Keratinocyte (primary cell): ENCODE data around the gene GALNT9. TPM values are rescaled to one million over a fixed set of nuclear protein-coding genes. Genes with fewer than 3 reads are reported as not detected.

ENCODE experiments used
- DNase-seq: peaks from one replicate; pipeline ENCODE4 v3.0.0-alpha.2; 2011; ENCODE audit warnings: low read depth, missing footprints, low spot score
- FAIRE-seq: peaks from 2 replicates; lab custom pipeline; 2011; peaks lifted over from hg19 to GRCh38; lab: Jason Lieb, UNC
- H2AFZ ChIP-seq: 2 replicates; pipeline ENCODE4 v1.6.0; 2012; ENCODE audit warnings: low read length, control low read depth, inconsistent platforms; ENCODE audit not compliant: control insufficient read depth
- H3K27ac ChIP-seq: 2 replicates; pipeline ENCODE4 v1.5.1; 2011; ENCODE audit warnings: low read length; ENCODE audit not compliant: control insufficient read depth, insufficient read depth
- H3K27me3 ChIP-seq: 3 replicates; pipeline ENCODE4 v1.6.0; 2011; ENCODE audit warnings: low read length; ENCODE audit not compliant: control insufficient read depth, insufficient read depth; ENCODE audit errors: extremely low read depth
- H3K36me3 ChIP-seq, 2 experiments: 2 replicates in 1 of 2; 3 replicates in 1 of 2; pipeline ENCODE4 v1.5.1; 2011; ENCODE audit warnings: low read length in 2 of 2, mild to moderate bottlenecking in 1 of 2; ENCODE audit not compliant: control insufficient read depth in 2 of 2, insufficient read depth in 2 of 2; ENCODE audit errors: extremely low read depth in 1 of 2
- H3K4me1 ChIP-seq: 3 replicates; pipeline ENCODE4 v1.5.1; 2011; ENCODE audit warnings: low read length; ENCODE audit not compliant: control insufficient read depth, insufficient read depth; ENCODE audit errors: extremely low read depth
- H3K4me2 ChIP-seq: 3 replicates; pipeline ENCODE4 v1.6.0; 2011; ENCODE audit warnings: low read depth, low read length; ENCODE audit not compliant: control insufficient read depth, insufficient read depth; ENCODE audit errors: extremely low read depth
- H3K4me3 ChIP-seq, 3 experiments: fragments of 200-600 bp in 1 of 3; sonication (generic) in 1 of 3; 2 replicates in 2 of 3; 3 replicates in 1 of 3; pipeline ENCODE4 v1.5.1; 2011 to 2016; ENCODE audit warnings: low read length in 3 of 3, mild to moderate bottlenecking in 3 of 3, control low read depth in 2 of 3, inconsistent platforms in 1 of 3, low read depth in 1 of 3, mixed read lengths in 1 of 3, mixed run types in 1 of 3, moderate library complexity in 1 of 3; ENCODE audit not compliant: control insufficient read depth in 2 of 3, insufficient read depth in 2 of 3; ENCODE audit errors: extremely low read depth in 1 of 3
- H3K79me2 ChIP-seq: 2 replicates; pipeline ENCODE4 v1.6.0; 2012; ENCODE audit warnings: low read length; ENCODE audit not compliant: control insufficient read depth, insufficient read depth
- H3K9ac ChIP-seq: 3 replicates; pipeline ENCODE4 v1.6.0; 2011; ENCODE audit warnings: low read length; ENCODE audit not compliant: control insufficient read depth, insufficient read depth; ENCODE audit errors: extremely low read depth
- H3K9me1 ChIP-seq: 3 replicates; pipeline ENCODE4 v1.6.0; 2011; ENCODE audit warnings: low read length; ENCODE audit not compliant: control insufficient read depth, insufficient read depth; ENCODE audit errors: extremely low read depth
- H3K9me3 ChIP-seq: 2 replicates; pipeline ENCODE4 v1.5.1; 2012; ENCODE audit warnings: low read depth, low read length; ENCODE audit not compliant: control insufficient read depth
- H4K20me1 ChIP-seq: 3 replicates; pipeline ENCODE4 v1.6.0; 2011; ENCODE audit warnings: low read length; ENCODE audit not compliant: control insufficient read depth, insufficient read depth; ENCODE audit errors: extremely low read depth
- EZH2 ChIP-seq: IDR thresholded peaks from one replicate; pipeline ENCODE4 v1.6.1; 2012; ENCODE audit warnings: inconsistent platforms, mild to moderate bottlenecking, low read length, moderate library complexity
- dilution Hi-C: fragments of 300-500 bp; cut with MboI; formaldehyde crosslinking; loops from one replicate; pipeline ENCODE4 v1.7.0; 2020; ENCODE audit warnings: low sequenced_read_pairs; ENCODE audit not compliant: extremely low pct_ligation_motif_present
- polyA plus RNA-seq, 5 experiments: library from polyadenylated mRNA; depleted of rRNA in 3 of 5; stranded (reverse) in 3 of 5; stranded (forward) in 1 of 5; unstranded in 1 of 5; fragments of >200 nt; gene quantifications; 1 replicate in 1 of 5; 2 replicates in 3 of 5; 3 replicates in 1 of 5; pipeline versions ENCODE4 v1.2.1 to v1.2.3, GENCODE V29; 2011 to 2012; ENCODE audit warnings: missing spikeins in 2 of 5, low read depth in 1 of 5, low replicate concordance in 1 of 5
- TF ChIP-seq, protein P1 (sequence below), 3 experiments: IDR thresholded peaks in 1 of 3; conservative IDR thresholded peaks in 1 of 3; optimal IDR thresholded peaks in 1 of 3; 2 replicates in 2 of 3; 3 replicates in 1 of 3; pipeline versions ENCODE3 to v1.5.1; 2011; ENCODE audit warnings: low read length in 3 of 3, mild to moderate bottlenecking in 3 of 3, moderate library complexity in 2 of 3, control low read depth in 1 of 3, inconsistent platforms in 1 of 3; ENCODE audit not compliant: insufficient read depth in 2 of 3; ENCODE audit errors: extremely low read depth in 1 of 3

GALNT9 gene
- polyA plus RNA-seq, 1 donor (not counting 4 experiments of a cell fraction or from before 2014, with no cell fraction given), result not detected

DNA sequence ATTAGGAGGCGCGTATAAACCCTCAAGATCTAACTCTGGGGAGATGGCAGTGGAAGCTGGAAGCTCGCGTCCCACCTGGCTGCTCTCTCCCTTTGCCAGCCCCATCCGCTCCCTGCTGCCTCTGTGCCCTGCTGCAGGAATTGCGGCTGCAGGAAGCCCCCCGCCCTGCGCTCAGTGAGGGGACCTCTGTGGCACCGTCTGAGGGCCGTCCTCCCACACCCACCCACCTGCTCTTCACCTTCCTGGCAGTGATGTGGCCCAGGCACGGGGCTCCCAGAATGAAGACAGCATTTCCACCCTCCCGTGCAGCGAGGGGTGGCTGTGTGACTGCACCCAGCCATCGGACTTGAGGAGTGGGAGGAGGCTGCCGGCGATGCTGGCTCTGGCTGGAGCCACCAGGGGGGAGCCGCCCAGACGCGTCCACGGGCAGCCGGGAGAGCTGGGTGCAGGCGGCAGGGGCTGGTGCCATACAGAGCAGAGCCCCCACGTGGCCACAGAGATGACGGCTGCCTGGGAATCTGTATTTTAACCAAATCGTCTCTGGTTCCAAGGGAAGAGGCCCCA is 28.3 kb upstream of the GALNT9 start:
- no peak overlapping the region for H3K27ac ChIP-seq
- no peaks in the 10 kb centered on the region for H3K79me2 ChIP-seq
- peaks cover 21% of the 10 kb centered on the region for H3K9me3 ChIP-seq
- H3K36me3 ChIP-seq, result no peaks in the 10 kb centered on the region
- no peaks in the 10 kb centered on the region for H3K9me1 ChIP-seq
- no peaks in the 10 kb centered on the region for H3K27me3 ChIP-seq
- no peak overlapping the region for H3K9ac ChIP-seq
- no peaks in the 10 kb centered on the region for H3K4me1 ChIP-seq
- no peak overlapping the region for H3K4me3 ChIP-seq
- dilution Hi-C loops, result no loop called here
- no peaks in the 10 kb centered on the region for H4K20me1 ChIP-seq
- no peak overlapping the region for H3K4me2 ChIP-seq
- no peak for DNase-seq
- no peak for FAIRE-seq
- TF ChIP-seq EZH2, result no peak
- TF ChIP-seq, protein P1, sequence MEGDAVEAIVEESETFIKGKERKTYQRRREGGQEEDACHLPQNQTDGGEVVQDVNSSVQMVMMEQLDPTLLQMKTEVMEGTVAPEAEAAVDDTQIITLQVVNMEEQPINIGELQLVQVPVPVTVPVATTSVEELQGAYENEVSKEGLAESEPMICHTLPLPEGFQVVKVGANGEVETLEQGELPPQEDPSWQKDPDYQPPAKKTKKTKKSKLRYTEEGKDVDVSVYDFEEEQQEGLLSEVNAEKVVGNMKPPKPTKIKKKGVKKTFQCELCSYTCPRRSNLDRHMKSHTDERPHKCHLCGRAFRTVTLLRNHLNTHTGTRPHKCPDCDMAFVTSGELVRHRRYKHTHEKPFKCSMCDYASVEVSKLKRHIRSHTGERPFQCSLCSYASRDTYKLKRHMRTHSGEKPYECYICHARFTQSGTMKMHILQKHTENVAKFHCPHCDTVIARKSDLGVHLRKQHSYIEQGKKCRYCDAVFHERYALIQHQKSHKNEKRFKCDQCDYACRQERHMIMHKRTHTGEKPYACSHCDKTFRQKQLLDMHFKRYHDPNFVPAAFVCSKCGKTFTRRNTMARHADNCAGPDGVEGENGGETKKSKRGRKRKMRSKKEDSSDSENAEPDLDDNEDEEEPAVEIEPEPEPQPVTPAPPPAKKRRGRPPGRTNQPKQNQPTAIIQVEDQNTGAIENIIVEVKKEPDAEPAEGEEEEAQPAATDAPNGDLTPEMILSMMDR (optimal IDR thresholded peaks at IDR 0.05 in 1 of 3, IDR thresholded peaks at IDR 0.05 in 1 of 3, conservative IDR thresholded peaks at IDR 0.05 in 1 of 3; ENCODE audit: extremely low read depth in 1 of 3, insufficient read depth in 2 of 3, low read length in 3 of 3), result no peak
- no peak overlapping the region for H2AFZ ChIP-seq

GRCh38 chr12:132356691-132357622 is 27.6 kb upstream of the GALNT9 start:
- Histone ChIP-seq H3K9me1 (no peaks in the 10 kb centered on the region), H3K9me3 (peaks cover 22% of the 10 kb centered on the region), H3K4me1 (no peaks in the 10 kb centered on the region), H3K4me3 (no peak overlapping the region), H3K79me2 (no peaks in the 10 kb centered on the region), H3K9ac (no peak overlapping the region), H4K20me1 (no peaks in the 10 kb centered on the region), H2AFZ (no peak overlapping the region), H3K27me3 (no peaks in the 10 kb centered on the region), H3K36me3 (no peaks in the 10 kb centered on the region), H3K4me2 (no peak overlapping the region), H3K27ac (no peak overlapping the region)
- FAIRE-seq, result no peak
- dilution Hi-C loops, result no loop called here
- no peak for DNase-seq
- no peak for TF ChIP-seq EZH2
- TF ChIP-seq, protein P1 (optimal IDR thresholded peaks at IDR 0.05 in 1 of 3, IDR thresholded peaks at IDR 0.05 in 1 of 3, conservative IDR thresholded peaks at IDR 0.05 in 1 of 3; ENCODE audit: extremely low read depth in 1 of 3, insufficient read depth in 2 of 3, low read length in 3 of 3), result no peak
